H7 (cell line): ENCODE measurements around the gene UBA52. TPM values are rescaled to one million over a fixed set of nuclear protein-coding genes. Genes with fewer than 3 reads are reported as not detected.

Source experiments
- DNase-seq: peaks from one replicate; pipeline ENCODE4 v3.0.0; 2012
- H3K27me3 ChIP-seq: 2 replicates; pipeline ENCODE4 v1.6.0; 2011; ENCODE audit warnings: mild to moderate bottlenecking, low read length; ENCODE audit not compliant: control insufficient read depth, insufficient read depth
- H3K36me3 ChIP-seq: replicated peaks from 2 replicates; pipeline ENCODE4 v1.5.1; 2011; ENCODE audit warnings: low read length; ENCODE audit not compliant: control insufficient read depth, insufficient read depth
- H3K4me3 ChIP-seq: 2 replicates; pipeline ENCODE4 v1.5.1; 2011; ENCODE audit warnings: low read depth, mild to moderate bottlenecking, control low read depth, low read length, moderate library complexity; ENCODE audit not compliant: insufficient read depth
- total RNA-seq: library from RNA; depleted of rRNA; stranded (reverse); fragments of >200 nt; shearing (Covaris generic); gene quantifications from 2 replicates; pipeline ENCODE4 v1.2.3, GENCODE V29; 2014; rRNA removed

Gene UBA52
- total RNA-seq, 1 experiment from 2014 or later: 1,268 TPM

- no peaks in the 10 kb centered on the region for H3K36me3 ChIP-seq
- DNase-seq: peak; percentile 80
- H3K27me3 ChIP-seq: peaks cover 62% of the 10 kb centered on the region
- no peak overlapping the region; the same call in 1 of the 2 replicates for H3K4me3 ChIP-seq
Observed at GRCh38 chr19:18613589-18614234, 42.1 kb downstream of the UBA52 start.

- H3K27me3 ChIP-seq: peaks cover 41% of the 10 kb centered on the region
- no peak for DNase-seq
- H3K4me3 ChIP-seq: no peak overlapping the region
- no peaks in the 10 kb centered on the region for H3K36me3 ChIP-seq
Observed at GRCh38 chr19:18616023-18616422, 44.4 kb downstream of the UBA52 start.

GRCh38 chr19:18617562-18617961, 45.9 kb downstream of the UBA52 start:
- no peak for DNase-seq
- Histone ChIP-seq H3K36me3 (no peaks in the 10 kb centered on the region), H3K4me3 (no peak overlapping the region), H3K27me3 (peaks cover 26% of the 10 kb centered on the region)

DNA sequence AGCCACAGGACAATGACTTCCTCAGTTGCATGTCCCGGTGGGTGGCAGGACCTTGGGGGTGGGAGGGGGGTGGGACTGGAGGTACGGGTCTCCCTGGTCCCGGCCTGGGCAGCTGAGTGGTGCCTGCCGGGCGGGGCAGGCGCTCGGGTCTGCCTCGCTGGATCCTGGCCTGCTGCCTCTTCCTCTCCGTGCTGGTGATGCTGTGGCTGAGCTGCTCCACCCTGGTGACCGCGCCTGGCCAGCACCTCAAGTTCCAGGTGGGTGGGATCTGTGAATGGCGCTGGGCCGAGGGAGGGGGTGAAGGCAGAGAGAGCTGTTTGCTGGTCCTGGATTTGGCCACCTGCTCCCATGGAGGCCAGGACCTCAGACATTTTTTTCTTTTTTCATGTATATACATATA, 46.6 kb downstream of the UBA52 start:
- no peak for DNase-seq
- H3K27me3 ChIP-seq: peaks cover 20% of the 10 kb centered on the region
- no peaks in the 10 kb centered on the region for H3K36me3 ChIP-seq
- no peak overlapping the region for H3K4me3 ChIP-seq

DNA sequence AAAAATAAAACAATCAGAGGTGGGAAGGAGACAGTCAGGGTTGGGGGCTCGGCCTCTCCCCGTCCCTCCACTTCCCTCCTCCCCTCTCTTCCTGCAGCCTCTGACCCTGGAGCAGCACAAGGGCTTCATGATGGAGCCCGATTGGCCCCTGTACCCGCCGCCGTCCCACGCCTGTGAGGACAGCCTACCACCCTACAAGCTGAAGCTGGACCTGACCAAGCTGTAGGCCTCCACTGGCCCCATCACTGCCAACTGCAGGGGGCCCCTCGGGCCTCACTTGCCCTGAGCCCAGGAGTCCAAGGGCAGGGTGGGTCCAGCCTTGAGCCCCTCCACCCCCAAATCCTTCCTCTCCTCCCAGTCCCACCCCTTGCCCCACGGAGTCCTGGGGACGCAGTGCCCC, 48.7 kb downstream of the UBA52 start:
- Histone ChIP-seq H3K4me3 (no peak overlapping the region), H3K27me3 (peaks cover 3% of the 10 kb centered on the region), H3K36me3 (no peaks in the 10 kb centered on the region)
- no peak for DNase-seq

GRCh38 chr19:18620902-18621301, 49.2 kb downstream of the UBA52 start:
- DNase-seq: no peak
- H3K4me3 ChIP-seq: no peak overlapping the region
- peaks cover 2% of the 10 kb centered on the region for H3K27me3 ChIP-seq
- H3K36me3 ChIP-seq: no peaks in the 10 kb centered on the region

DNA sequence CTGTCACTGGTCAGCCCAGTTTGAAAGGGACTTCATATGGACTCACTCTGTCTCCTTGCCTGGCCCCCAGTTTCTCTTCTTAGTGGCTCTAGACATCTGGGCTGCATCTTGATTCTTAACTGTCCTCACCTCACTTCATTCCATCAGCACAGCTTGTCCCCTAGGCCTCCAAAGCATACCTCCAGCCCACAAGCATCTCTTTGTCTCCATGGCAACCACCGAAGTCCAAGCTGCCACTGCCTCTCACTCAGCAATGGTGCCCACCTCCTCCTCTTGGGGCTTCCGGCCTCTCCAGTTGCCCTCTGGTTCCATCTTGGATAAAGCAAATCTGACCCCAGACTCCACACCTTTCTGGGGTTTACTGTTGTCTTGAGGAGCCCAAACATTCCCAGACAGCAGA, 55.2 kb downstream of the UBA52 start:
- H3K4me3 ChIP-seq: no peak overlapping the region
- no peaks in the 10 kb centered on the region; the same call in 1 of the 2 replicates for H3K27me3 ChIP-seq
- no peaks in the 10 kb centered on the region for H3K36me3 ChIP-seq
- no peak for DNase-seq

Other genes with a start within 250 kb of the UBA52 start
- 787 and 838 TPM in 2 replicates for gene LSM4, start 248.8 kb upstream of the UBA52 start, total RNA-seq
- gene PGPEP1, start 231.3 kb upstream of the UBA52 start, total RNA-seq: 11.5 and 13.6 TPM in 2 replicates
- 0.30 and 1.4 TPM in 2 replicates for gene GDF15, start 185.7 kb upstream of the UBA52 start, total RNA-seq
- 0.76 TPM in 1 of 2 replicates, not detected in the other for gene LRRC25, start 174.2 kb upstream of the UBA52 start, total RNA-seq
- gene SSBP4, start 152.5 kb upstream of the UBA52 start, total RNA-seq: 91.1 and 134 TPM in 2 replicates
- gene ISYNA1, start 133.7 kb upstream of the UBA52 start, total RNA-seq: 183 and 212 TPM in 2 replicates
- gene ELL, start 49.8 kb upstream of the UBA52 start, total RNA-seq: 16.4 and 17.0 TPM in 2 replicates
- 446 and 481 TPM in 2 replicates for gene FKBP8, start 28.3 kb upstream of the UBA52 start, total RNA-seq
- gene KXD1, start 14.0 kb upstream of the UBA52 start, total RNA-seq: 190 and 202 TPM in 2 replicates
- gene REX1BD, start 16.9 kb downstream of the UBA52 start, total RNA-seq: 117 TPM in 2 replicates
- 47.4 and 52.8 TPM in 2 replicates for gene CRLF1, start 34.9 kb downstream of the UBA52 start, total RNA-seq
- gene TMEM59L, start 41.0 kb downstream of the UBA52 start, total RNA-seq: 1.8 and 3.5 TPM in 2 replicates
- gene KLHL26, start 65.2 kb downstream of the UBA52 start, total RNA-seq: 7.1 and 11.7 TPM in 2 replicates
- gene CRTC1, start 111.8 kb downstream of the UBA52 start, total RNA-seq: 3.7 and 6.1 TPM in 2 replicates
- not detected in 2 replicates for gene COMP, start 219.4 kb downstream of the UBA52 start, total RNA-seq